KBM-7 (cell line): Measurements from ENCODE around the gene LRRK1.
A peak's percentile ranks its signal among the peaks of the same experiment; 100 is the strongest.

Source experiments
- DNase-seq: peaks from one replicate; pipeline ENCODE4 v3.0.0-alpha.2; 2015
- in situ Hi-C: fragments of 300-500 bp; cut with MboI; formaldehyde crosslinking; loops from 2 replicates; pipeline ENCODE4 v1.14.3; 2020; ENCODE audit warnings: low sequenced_read_pairs, low pct_unique_long_range_greater_than_20kb, mixed read lengths

The LRRK1 gene

DNA sequence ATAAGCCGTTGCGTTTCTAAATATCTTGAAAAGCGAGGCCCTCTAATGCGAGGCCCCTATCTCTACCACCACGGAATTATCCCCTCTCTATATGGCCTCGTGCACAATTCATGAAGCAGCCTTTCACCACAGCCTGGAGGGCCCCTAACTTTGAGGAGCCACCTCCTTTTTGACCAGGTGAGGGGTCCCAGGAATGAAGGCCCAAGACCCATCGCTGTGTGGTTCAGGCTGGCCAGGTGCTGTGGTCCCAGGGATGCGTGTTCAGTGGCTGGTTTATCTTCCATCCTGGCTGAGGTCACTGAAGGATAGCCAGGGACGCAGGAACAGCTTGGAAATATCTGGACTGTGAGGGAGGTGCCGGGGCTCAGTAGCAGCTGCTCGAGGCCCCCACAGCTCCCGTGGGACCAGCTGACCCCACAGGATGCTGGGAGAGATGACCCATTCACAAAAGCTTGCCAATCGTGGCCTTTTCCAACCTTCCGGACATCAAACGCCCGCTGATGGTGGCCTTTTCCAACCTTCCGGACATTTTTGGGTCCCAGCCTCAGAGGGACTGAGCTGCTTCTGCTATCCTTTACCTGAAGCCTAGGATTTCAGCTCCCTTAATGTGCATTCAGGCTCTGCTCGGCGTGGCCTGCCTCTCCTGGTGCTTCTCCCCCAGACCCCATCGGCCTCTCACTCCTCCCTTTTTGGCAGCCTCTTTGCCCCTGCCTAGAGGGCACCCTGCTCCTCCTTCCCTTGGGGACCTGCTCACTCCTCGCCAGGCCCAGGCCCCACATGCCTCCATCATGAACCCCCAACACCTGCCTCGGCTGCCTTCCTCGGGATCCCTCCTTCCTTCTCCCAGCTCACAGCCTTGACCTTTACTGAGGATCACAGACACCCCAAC is 191.8 kb downstream of the LRRK1 start:
- in situ Hi-C loops: no loop called here
- no peak for DNase-seq

- in situ Hi-C loops: no loop called here
- no peak for DNase-seq
Measured at GRCh38 chr15:101111570-101112262, 192.6 kb downstream of the LRRK1 start.

- in situ Hi-C loops: no loop called here
- DNase-seq: no peak
Measured at GRCh38 chr15:101112336-101113113, 193.4 kb downstream of the LRRK1 start.

- DNase-seq: no peak
- in situ Hi-C loops: no loop called here
Measured at GRCh38 chr15:101113114-101114005, 194.2 kb downstream of the LRRK1 start.

DNA sequence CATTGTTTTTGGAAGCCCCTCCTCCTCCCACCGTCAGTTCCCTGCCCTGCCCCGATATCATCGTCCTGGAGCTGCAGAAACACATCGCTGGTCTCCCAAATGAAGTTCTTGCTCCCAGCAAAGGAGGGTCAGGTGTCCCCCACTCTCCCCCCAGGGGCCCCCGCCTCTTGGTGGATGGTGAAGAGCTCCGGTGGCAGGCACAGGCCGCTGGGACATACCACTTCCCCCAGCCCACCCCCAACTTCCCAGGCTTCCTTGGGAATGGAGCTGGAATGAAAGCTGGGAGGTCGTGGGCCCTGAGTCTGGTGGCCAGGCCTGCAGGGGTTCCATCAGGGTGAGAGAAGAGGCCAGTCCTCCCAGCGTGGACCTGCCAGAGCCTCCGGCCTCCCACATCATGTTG is 195.0 kb downstream of the LRRK1 start:
- DNase-seq: no peak
- in situ Hi-C loops: no loop called here

DNA sequence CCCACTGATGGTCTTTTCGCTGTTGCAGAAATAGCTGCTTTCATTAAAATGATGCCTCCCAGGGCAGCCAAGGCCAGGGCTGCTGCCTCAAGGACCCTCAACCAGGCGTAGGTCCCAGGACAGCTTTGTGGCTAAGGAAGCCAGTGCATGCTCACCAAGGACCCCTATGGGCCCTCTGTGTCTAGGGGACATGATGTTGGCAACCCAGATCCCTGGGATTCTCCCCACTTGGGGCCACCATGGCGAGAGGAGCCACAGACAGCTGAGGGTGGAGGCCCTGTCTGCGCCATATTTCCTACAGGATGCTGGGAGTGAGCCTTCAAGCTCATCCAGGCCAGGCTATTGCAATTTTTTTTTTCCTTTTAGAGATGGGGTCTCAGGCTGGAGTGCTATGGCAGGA is 195.5 kb downstream of the LRRK1 start:
- in situ Hi-C loops: no loop called here

GRCh38 chr15:101115393-101115785 is 196.2 kb downstream of the LRRK1 start:
- in situ Hi-C loops: no loop called here
- no peak for DNase-seq

More for the DNA sequence above, 195.5 kb downstream of the LRRK1 start:
- no peak for DNase-seq

DNA sequence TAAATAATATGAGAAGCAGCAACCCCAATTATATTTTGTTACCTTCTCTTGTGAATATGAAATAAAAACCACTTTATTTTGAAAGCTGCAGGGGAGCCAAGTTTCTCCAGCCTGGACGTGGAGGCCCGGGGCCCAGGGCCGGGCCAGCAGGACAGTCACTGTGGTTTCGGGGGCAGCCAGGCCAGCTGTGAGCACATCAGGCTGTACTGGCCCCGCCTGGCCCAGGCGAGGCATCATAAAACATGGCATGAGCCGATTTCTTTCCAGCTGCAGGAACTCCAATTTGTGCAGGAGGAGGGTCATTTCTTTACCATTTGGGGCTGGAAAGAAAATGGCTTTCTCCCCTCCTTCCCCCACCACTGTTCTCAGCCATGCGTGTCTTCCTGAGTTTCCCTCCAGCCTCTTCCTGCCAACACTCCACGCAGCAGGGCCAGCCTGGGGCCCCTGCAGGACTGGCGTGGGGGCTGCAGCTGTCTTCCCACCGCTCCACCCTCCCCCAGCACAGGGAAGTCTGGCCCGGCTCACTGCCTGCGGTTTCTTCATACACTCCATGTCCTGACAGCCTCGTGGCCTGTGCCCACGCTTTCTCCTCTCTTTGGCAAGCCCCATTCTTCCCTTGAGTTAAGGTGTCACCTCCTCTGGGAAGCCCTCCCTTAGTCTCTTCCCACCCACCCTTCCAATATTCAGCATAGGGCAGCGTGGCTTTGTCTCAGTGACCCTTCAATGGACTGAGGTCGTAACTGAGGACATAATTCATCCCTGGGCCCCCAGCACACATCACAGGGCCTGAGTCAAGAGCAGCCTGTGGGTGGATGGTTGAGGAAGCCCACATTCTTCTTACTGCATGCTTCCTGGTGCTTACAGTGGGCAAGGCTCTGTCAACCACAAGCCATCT is 196.9 kb downstream of the LRRK1 start:
- DNase-seq: peak; percentile 85
- in situ Hi-C loops: no loop called here

DNA sequence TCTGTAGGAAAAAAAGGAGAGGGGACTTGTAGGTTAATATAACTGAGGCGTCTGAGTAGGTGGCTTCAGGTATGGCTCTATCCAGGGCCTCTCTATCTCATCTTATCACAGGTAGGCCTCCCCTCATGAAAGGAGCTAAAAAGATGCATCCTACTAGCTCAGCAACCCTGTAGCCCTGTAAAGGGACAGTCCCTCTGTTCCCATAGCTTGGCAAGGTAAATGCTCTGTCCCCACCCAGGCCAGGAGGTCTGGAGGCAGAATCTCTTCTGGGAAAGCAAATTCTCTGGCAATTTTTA is 197.5 kb downstream of the LRRK1 start:
- DNase-seq: no peak
- in situ Hi-C loops: no loop called here

DNA sequence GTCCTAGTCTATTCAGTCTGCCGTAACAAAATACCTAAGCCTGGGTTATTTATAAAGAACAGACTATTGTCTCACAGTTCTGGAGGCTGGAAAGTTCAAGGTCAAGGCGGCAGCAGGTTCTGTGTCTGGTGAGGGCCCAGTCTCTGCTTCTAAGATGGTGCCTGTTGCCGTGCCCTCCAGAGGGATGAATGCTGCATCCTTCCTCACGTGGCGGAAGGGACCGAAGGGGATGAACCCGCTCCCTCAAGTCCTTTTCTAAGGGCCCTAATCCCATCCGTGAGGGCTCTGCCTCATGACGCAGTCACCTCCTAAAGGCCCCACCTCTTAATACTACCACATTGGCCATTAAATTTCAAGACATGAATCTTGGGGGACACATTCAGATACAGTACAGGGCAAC is 199.0 kb downstream of the LRRK1 start:
- no peak for DNase-seq
- in situ Hi-C loops: no loop called here

DNA sequence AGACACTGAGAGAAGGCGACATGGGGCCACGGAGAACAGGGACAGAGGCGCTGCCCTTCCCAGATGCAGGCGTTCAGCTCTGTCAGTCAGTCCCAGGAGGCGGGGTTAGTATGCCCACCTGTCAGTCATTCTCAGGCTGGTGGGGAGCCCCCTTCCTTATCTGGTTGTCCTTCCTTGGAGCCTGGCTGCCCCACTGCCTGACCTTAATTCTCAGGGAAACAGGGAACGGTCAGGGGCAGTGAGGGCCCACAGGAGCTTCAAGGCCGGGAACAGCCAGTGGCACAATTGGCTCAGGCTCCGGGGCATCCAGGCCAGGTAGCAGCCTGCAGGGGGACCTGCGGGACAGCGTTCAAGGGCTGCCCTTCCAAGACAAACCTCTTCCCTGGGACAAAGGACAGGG is 199.5 kb downstream of the LRRK1 start:
- in situ Hi-C loops: no loop called here
- no peak for DNase-seq

- in situ Hi-C loops: no loop called here
Measured at GRCh38 chr15:101119181-101119580, 200.0 kb downstream of the LRRK1 start.

More at GRCh38 chr15:101119181-101119580, 200.0 kb downstream of the LRRK1 start:
- DNase-seq: no peak
